Endothelial cell of umbilical vein (primary cell): ENCODE measurements around the gene SERPINB6. TPM values are rescaled to one million over a fixed set of nuclear protein-coding genes. Genes with fewer than 3 reads are reported as not detected.

Experiments used
- BruUV-seq: library from RNA; stranded (reverse); fragments of 400-500 nt; replicated peaks from 2 replicates; lab custom pipeline; 2021; lab: Mats Ljungman, UMichigan
- CTCF ChIA-PET: fragments of 300-600, 350-600 bp; sonication (Branson Sonifier 250); formaldehyde crosslinking; loops from one replicate; lab custom pipeline; 2021; ENCODE audit warnings: antibody characterized with exemption, inconsistent platforms; lab: Charles Lee
- POLR2A ChIA-PET: fragments of 300-600, 350-600 bp; sonication (Branson Sonifier 250); formaldehyde crosslinking; loops from one replicate; lab custom pipeline; 2021; ENCODE audit warnings: antibody characterized with exemption, inconsistent platforms; lab: Charles Lee
- DNase-seq: peaks from one replicate; pipeline ENCODE4 v3.0.0-alpha.2; 2011; ENCODE audit warnings: low read depth, low spot score
- FAIRE-seq: peaks from 2 replicates; lab custom pipeline; 2011; peaks lifted over from hg19 to GRCh38; lab: Jason Lieb, UNC
- H2AFZ ChIP-seq: 2 replicates; pipeline ENCODE4 v1.6.0; 2012; ENCODE audit warnings: low read depth, low read length, control low read depth, inconsistent platforms
- H3K27ac ChIP-seq: 2 replicates; pipeline ENCODE4 v1.5.1; 2011; ENCODE audit warnings: low read depth, mild to moderate bottlenecking, control low read depth, low read length, moderate library complexity; ENCODE audit not compliant: insufficient read depth
- H3K27me3 ChIP-seq, 2 experiments: 2 replicates each; pipeline versions ENCODE4 v1.6.0 to v1.6.1; 2011; ENCODE audit warnings: low read length in 2 of 2, mixed read lengths in 1 of 2; ENCODE audit not compliant: control insufficient read depth in 2 of 2, insufficient read depth in 2 of 2
- H3K36me3 ChIP-seq, 2 experiments: 2 replicates in 1 of 2; 3 replicates in 1 of 2; pipeline ENCODE4 v1.5.1; 2011; ENCODE audit warnings: low read length in 2 of 2, mild to moderate bottlenecking in 1 of 2, moderate library complexity in 1 of 2; ENCODE audit not compliant: control insufficient read depth in 2 of 2, insufficient read depth in 2 of 2; ENCODE audit errors: extremely low read depth in 1 of 2
- H3K4me1 ChIP-seq: 3 replicates; pipeline ENCODE4 v1.5.1; 2011; ENCODE audit warnings: mild to moderate bottlenecking, low read length; ENCODE audit not compliant: control insufficient read depth, insufficient read depth; ENCODE audit errors: extremely low read depth
- H3K4me2 ChIP-seq: 2 replicates; pipeline ENCODE4 v1.6.1; 2011; ENCODE audit warnings: low read length, control low read depth, mixed read lengths; ENCODE audit not compliant: insufficient read depth
- H3K4me3 ChIP-seq, 3 experiments: fragments of 200-600 bp in 1 of 3; sonication (generic), shearing (Covaris generic) in 1 of 3; replicated peaks in 1 of 3; 2 replicates each; pipeline ENCODE4 v1.5.1; 2011 to 2016; ENCODE audit warnings: control low read depth in 3 of 3, low read length in 3 of 3, mild to moderate bottlenecking in 2 of 3, inconsistent platforms in 1 of 3, low read depth in 1 of 3, moderate library complexity in 1 of 3; ENCODE audit not compliant: insufficient read depth in 1 of 3
- H3K79me2 ChIP-seq: 2 replicates; pipeline ENCODE4 v1.6.0; 2012; ENCODE audit warnings: low read length, inconsistent platforms; ENCODE audit not compliant: control insufficient read depth, insufficient read depth
- H3K9ac ChIP-seq: replicated peaks from 2 replicates; pipeline ENCODE3; 2011; ENCODE audit warnings: low read length, control low read depth; ENCODE audit not compliant: insufficient read depth; ENCODE audit errors: extremely low read depth
- H3K9me1 ChIP-seq: replicated peaks from 3 replicates; pipeline ENCODE4 v1.6.0; 2011; ENCODE audit warnings: mild to moderate bottlenecking, low read length; ENCODE audit not compliant: control insufficient read depth, insufficient read depth; ENCODE audit errors: extremely low read depth
- H3K9me3 ChIP-seq: replicated peaks from 2 replicates; pipeline ENCODE4 v1.5.1; 2012; ENCODE audit warnings: low read length, inconsistent platforms; ENCODE audit not compliant: control insufficient read depth, insufficient read depth
- H4K20me1 ChIP-seq: replicated peaks from 2 replicates; pipeline ENCODE3; 2011; ENCODE audit warnings: mild to moderate bottlenecking, low read length; ENCODE audit not compliant: control insufficient read depth, insufficient read depth; ENCODE audit errors: extremely low read depth
- CTCF ChIP-seq, 2 donors: IDR thresholded peaks; 1 replicate in 1 of 2; 2 replicates in 1 of 2; pipeline ENCODE4 v1.5.1; 2011; ENCODE audit warnings: low read length in 2 of 2, mild to moderate bottlenecking in 2 of 2, moderate library complexity in 2 of 2, control low read depth in 1 of 2, inconsistent platforms in 1 of 2, low read depth in 1 of 2; ENCODE audit not compliant: insufficient read depth in 1 of 2; ENCODE audit errors: extremely low read depth in 1 of 2
- EZH2 ChIP-seq: IDR thresholded peaks from 2 replicates; pipeline ENCODE4 v1.6.1; 2012; ENCODE audit warnings: borderline replicate concordance, low read depth, mild to moderate bottlenecking, moderate library complexity, low read length, inconsistent platforms; ENCODE audit not compliant: severe bottlenecking
- FOS ChIP-seq: IDR thresholded peaks from 2 replicates; pipeline ENCODE4 v1.6.1; 2011; ENCODE audit warnings: mild to moderate bottlenecking, low read length, moderate library complexity, borderline replicate concordance; ENCODE audit not compliant: insufficient read depth
- GATA2 ChIP-seq: IDR thresholded peaks from 2 replicates; pipeline ENCODE4 v1.7.0; 2011; ENCODE audit warnings: low read depth, mild to moderate bottlenecking, moderate library complexity, mixed read lengths, low read length; ENCODE audit not compliant: insufficient read length, insufficient read depth
- JUN ChIP-seq: IDR thresholded peaks from 2 replicates; pipeline ENCODE4 v1.6.1; 2011; ENCODE audit warnings: borderline replicate concordance, low read depth; ENCODE audit not compliant: insufficient read length, insufficient read depth
- MAX ChIP-seq: IDR thresholded peaks from 2 replicates; pipeline ENCODE4 v1.6.1; 2011; ENCODE audit not compliant: insufficient read depth, insufficient read length
- MYC ChIP-seq: IDR thresholded peaks from one replicate; pipeline ENCODE4 v1.6.1; 2011; ENCODE audit warnings: mild to moderate bottlenecking, low read depth, low read length
- POLR2A ChIP-seq: IDR thresholded peaks from 2 replicates; pipeline ENCODE4 v1.6.1; 2012; ENCODE audit warnings: low read depth, mild to moderate bottlenecking, control low read depth, low read length
- POLR2AphosphoS5 ChIP-seq: IDR thresholded peaks from 2 replicates; pipeline ENCODE4 v1.6.1; 2012; ENCODE audit warnings: low read depth, mild to moderate bottlenecking, control low read depth, low read length, moderate library complexity; ENCODE audit not compliant: insufficient read depth
- dilution Hi-C: fragments of 300-500 bp; cut with MboI; formaldehyde crosslinking; loops from one replicate; pipeline ENCODE4 v1.15.0; 2019; ENCODE audit warnings: low sequenced_read_pairs; ENCODE audit not compliant: extremely low pct_ligation_motif_present
- intact Hi-C: fragments of 100-400 bp; cut with micrococcal nuclease; formaldehyde crosslinking; loops from one replicate; pipeline ENCODE4 v1.10.0; 2022
- polyA plus RNA-seq, 4 experiments: library from polyadenylated mRNA; depleted of rRNA in 3 of 4; stranded (reverse) in 3 of 4; unstranded in 1 of 4; fragments of >200 nt; gene quantifications; 2 replicates each; pipeline versions ENCODE4 v1.2.1 to v1.2.3, GENCODE V29; 2011 to 2012; ENCODE audit warnings: missing spikeins in 1 of 4
- total RNA-seq: library from RNA; stranded (reverse); gene quantifications from 2 replicates; pipeline ENCODE4 v1.2.3, GENCODE V29; 2021

SERPINB6 gene
- total and polyA plus RNA-seq, 2 donors (not counting 3 experiments of a cell fraction or from before 2014, with no cell fraction given): 145 to 151 TPM

- no TSS peak for BruUV-seq
- ChIA-PET POLR2A (no interaction called here), CTCF (interaction anchor here (0.5 to 10.3 kb wide), 3 partner anchors 14 to 77 kb away, joined by 3 to 331 read pairs (median 4); no protein-coding TSS in a partner anchor)
- H3K79me2 ChIP-seq: peaks cover 21% of the 10 kb centered on the region
- DNase-seq (no peak), FAIRE-seq (no peak)
- TF ChIP-seq MYC (no peak), EZH2 (no peak), POLR2A (no peak), CTCF (IDR thresholded peaks at IDR 0.05; ENCODE audit: extremely low read depth in 1 of 2, insufficient read depth in 1 of 2, low read depth in 1 of 2, low read length in 2 of 2) (no peak), JUN (no peak), MAX (no peak), FOS (no peak), POLR2AphosphoS5 (no peak), GATA2 (no peak)
- intact Hi-C loops: no loop called here
- H2AFZ ChIP-seq: no peak overlapping the region
- H3K9me3 ChIP-seq: no peaks in the 10 kb centered on the region
- no peak overlapping the region for H3K4me3 ChIP-seq
- H3K9me1 ChIP-seq: no peaks in the 10 kb centered on the region
- H3K9ac ChIP-seq: no peak overlapping the region
- peaks cover 18% of the 10 kb centered on the region for H3K4me1 ChIP-seq
- H4K20me1 ChIP-seq: no peaks in the 10 kb centered on the region
- H3K36me3 ChIP-seq: peaks cover 0 to 14% of the 10 kb centered on the region in 2 experiments
- no peak overlapping the region for H3K27ac ChIP-seq
- no peak overlapping the region for H3K4me2 ChIP-seq
- H3K27me3 ChIP-seq: no peaks in the 10 kb centered on the region
- dilution Hi-C loops: no loop called here
These were observed 13.6 kb downstream of the SERPINB6 start for GRCh38 chr6:2957696-2958330.
